Cerebellar cortex (tissue), 1 donor: Measurements from ENCODE around the gene CR2.
"Not testable (repeated sequence)": the region's sequence is repeated elsewhere in the genome, so short reads cannot be mapped to it uniquely, and the experiment has no call there.

Experiments used
- DNase-seq: peaks from one replicate; pipeline ENCODE4 v3.0.0-alpha.2; 2015; ENCODE audit warnings: low spot score

CR2 gene

GRCh38 chr1:207444514-207445217 lies 9.5 kb upstream of the CR2 start:
- DNase-seq, result no peak

GRCh38 chr1:207453710-207454045 lies 450 bp upstream of the CR2 start:
- DNase-seq, result no peak

- no peak for DNase-seq
Measured at GRCh38 chr1:207455183-207455754, 1.1 kb downstream of the CR2 start.

- no peak for DNase-seq
Measured at GRCh38 chr1:207458414-207458813, 4.3 kb downstream of the CR2 start.

- no peak for DNase-seq
Measured at GRCh38 chr1:207459008-207459407, 4.9 kb downstream of the CR2 start.

- no peak for DNase-seq
Measured at GRCh38 chr1:207461649-207462048, 7.5 kb downstream of the CR2 start.

- no peak for DNase-seq
Measured at GRCh38 chr1:207462535-207462934, 8.4 kb downstream of the CR2 start.

GRCh38 chr1:207463021-207463420 lies 8.9 kb downstream of the CR2 start:
- no peak for DNase-seq

GRCh38 chr1:207463571-207463970 lies 9.4 kb downstream of the CR2 start:
- DNase-seq, result no peak

GRCh38 chr1:207470927-207471326 lies 16.8 kb downstream of the CR2 start:
- no peak for DNase-seq

- no peak for DNase-seq
Measured at GRCh38 chr1:207474210-207474609, 20.1 kb downstream of the CR2 start.

- no peak for DNase-seq
Measured at GRCh38 chr1:207486198-207486597, 32.1 kb downstream of the CR2 start.

- DNase-seq, result no peak
Measured at GRCh38 chr1:207487636-207488035, 33.5 kb downstream of the CR2 start.

- no peak for DNase-seq
Measured at GRCh38 chr1:207493212-207493611, 39.1 kb downstream of the CR2 start.

GRCh38 chr1:207494171-207494570 lies 40.0 kb downstream of the CR2 start:
- no peak for DNase-seq

GRCh38 chr1:207495281-207495680 lies 41.2 kb downstream of the CR2 start:
- DNase-seq, result not testable (repeated sequence)

- no peak for DNase-seq
Measured at GRCh38 chr1:207495801-207496792, 42.0 kb downstream of the CR2 start, which contains the start of gene CR1. CR1 (plus strand) TSS chr1:207496157; CDS start chr1:207496268, 111 bp downstream.

GRCh38 chr1:207497941-207498340 lies 43.8 kb downstream of the CR2 start:
- no peak for DNase-seq

GRCh38 chr1:207499573-207499972 lies 45.4 kb downstream of the CR2 start:
- DNase-seq, result peak; percentile 64

GRCh38 chr1:207500306-207500705 lies 46.2 kb downstream of the CR2 start:
- DNase-seq, result no peak

GRCh38 chr1:207501071-207501470 lies 46.9 kb downstream of the CR2 start:
- DNase-seq, result no peak

GRCh38 chr1:207502726-207503125 lies 48.6 kb downstream of the CR2 start:
- no peak for DNase-seq

GRCh38 chr1:207503950-207504349 lies 49.8 kb downstream of the CR2 start:
- no peak for DNase-seq
